ENCODE data around the gene AKAP1.

Gene AKAP1

DNA sequence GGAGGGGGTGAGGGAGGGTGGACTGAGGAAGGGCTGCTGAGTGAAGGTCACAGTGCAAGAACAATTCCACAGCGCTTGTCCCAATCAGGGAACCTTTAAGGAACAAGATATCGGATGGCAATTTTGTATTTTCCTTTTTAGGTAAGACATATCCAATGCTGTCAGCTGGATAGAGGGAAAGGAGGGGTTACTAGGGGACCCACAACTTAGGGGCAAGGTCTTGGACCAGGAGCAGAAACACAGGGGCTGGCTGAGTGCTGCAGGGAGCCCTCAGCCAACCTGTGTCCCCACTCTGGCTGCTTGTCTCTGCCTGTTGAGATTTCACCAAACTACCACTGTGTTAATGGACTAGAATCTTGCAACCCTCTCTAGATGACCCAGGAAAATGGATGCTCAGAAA, 47.6 kb downstream of the AKAP1 start:
- Histone ChIP-seq H2AFZ (ENCODE audit: low read depth, low read length) (no peak overlapping the region), H3K27me3 (ENCODE audit: insufficient read depth, low read length) (no peaks in the 10 kb centered on the region), H3K36me3 (ENCODE audit: insufficient read depth, low read length) (no peaks in the 10 kb centered on the region), H3K4me3 (ENCODE audit: low read length) (no peak overlapping the region), H3K4me1 (ENCODE audit: insufficient read depth, low read length) (peaks cover 29% of the 10 kb centered on the region), H3K9me3 (ENCODE audit: low read length) (no peaks in the 10 kb centered on the region)

DNA sequence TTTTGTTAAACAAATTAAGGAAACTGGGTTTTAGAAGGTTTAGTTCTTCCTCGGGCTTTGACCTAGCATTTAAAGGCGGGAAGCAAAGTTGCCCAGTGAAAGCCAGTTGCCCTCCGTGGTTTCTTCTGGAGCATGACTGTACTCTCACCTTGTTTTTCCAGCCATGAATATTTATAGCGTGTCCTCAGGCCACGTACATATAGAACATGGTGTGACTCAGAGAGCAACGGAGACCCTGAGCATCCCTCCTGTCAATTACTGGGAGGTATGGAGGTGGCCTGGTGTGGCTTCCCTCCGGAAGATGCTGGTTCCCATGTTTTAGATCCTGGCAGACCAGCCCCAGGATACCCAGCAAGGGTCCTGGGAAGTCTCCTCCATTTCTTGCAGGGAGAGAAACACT, 48.4 kb downstream of the AKAP1 start:
- Histone ChIP-seq H3K36me3 (ENCODE audit: insufficient read depth, low read length) (no peaks in the 10 kb centered on the region), H3K4me1 (ENCODE audit: insufficient read depth, low read length) (peaks cover 29% of the 10 kb centered on the region), H3K4me3 (ENCODE audit: low read length) (no peak overlapping the region), H3K9me3 (ENCODE audit: low read length) (no peaks in the 10 kb centered on the region), H2AFZ (ENCODE audit: low read depth, low read length) (no peak overlapping the region), H3K27me3 (ENCODE audit: insufficient read depth, low read length) (no peaks in the 10 kb centered on the region)

DNA sequence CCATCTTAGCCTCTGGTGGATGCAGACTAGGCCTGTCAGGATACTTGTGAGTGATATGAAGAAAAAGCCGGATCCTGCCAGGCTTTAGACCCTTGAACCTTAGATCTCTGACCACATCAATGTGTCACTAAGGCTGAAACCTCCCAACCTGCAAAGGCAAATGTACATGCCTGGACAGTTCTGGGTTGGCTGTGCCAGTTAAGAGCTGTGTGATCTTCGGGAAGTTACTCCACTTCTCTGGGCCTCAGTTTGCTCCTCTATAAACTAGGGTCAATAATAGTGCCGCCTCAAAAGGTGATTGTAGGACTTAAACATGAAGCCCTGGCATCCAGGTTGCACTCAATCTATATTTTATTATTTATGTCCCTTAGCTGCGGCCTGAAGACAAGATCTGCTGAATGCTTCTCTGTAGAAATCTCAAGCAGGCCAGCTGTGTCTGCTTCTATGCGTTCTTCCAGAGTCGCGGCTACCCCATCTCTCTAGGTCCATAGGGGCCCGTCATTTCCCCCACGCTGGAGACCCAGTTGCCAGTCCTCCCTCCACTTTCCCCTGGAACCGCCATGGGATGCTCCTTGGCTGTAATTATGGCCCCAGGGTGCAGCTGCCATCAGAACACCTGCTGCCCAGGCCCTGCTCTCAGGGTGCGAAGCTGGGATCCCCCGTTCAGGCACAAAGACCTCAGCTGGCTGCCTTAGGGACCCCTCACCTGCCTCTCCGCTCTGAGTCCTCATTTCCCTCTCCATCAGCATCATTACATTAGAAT, 50.2 kb downstream of the AKAP1 start:
- Histone ChIP-seq H3K9me3 (ENCODE audit: low read length) (no peaks in the 10 kb centered on the region), H3K4me3 (ENCODE audit: low read length) (no peak overlapping the region), H3K27me3 (ENCODE audit: insufficient read depth, low read length) (no peaks in the 10 kb centered on the region), H3K36me3 (ENCODE audit: insufficient read depth, low read length) (no peaks in the 10 kb centered on the region), H2AFZ (ENCODE audit: low read depth, low read length) (peak overlapping the region; percentile 31), H3K4me1 (ENCODE audit: insufficient read depth, low read length) (peaks cover 29% of the 10 kb centered on the region)

DNA sequence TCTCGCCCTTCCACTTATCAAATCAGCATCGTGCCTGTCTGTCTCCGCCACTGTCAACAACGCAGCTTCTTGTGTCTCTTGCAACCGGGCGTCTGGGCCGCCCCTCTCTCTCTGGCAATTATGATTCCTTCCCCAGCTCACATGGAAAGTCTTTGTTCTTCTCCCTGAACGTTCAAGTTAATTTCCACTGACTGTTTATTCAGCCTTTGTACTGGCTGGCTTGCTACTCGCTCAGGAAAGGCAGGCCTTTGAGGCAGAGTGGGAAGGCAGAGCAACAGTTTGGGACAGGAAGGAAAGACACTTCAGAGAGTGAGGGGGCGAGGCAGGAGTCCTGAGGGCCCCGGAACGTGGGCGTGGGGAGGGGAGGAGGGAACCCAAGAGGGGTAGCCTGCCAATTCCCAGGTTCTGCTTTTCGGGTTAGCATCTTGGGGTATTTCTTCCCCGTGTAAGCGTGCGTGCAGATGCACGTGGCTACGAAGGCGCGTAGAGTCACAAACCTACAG, 50.8 kb downstream of the AKAP1 start:
- no peak overlapping the region for H3K4me3 ChIP-seq (ENCODE audit: low read length)
- no peaks in the 10 kb centered on the region for H3K36me3 ChIP-seq (ENCODE audit: insufficient read depth, low read length)
- H3K4me1 ChIP-seq (ENCODE audit: insufficient read depth, low read length) = peaks cover 25% of the 10 kb centered on the region
- H3K27me3 ChIP-seq (ENCODE audit: insufficient read depth, low read length) = no peaks in the 10 kb centered on the region
- H2AFZ ChIP-seq (ENCODE audit: low read depth, low read length) = peak overlapping the region; percentile 31
- no peaks in the 10 kb centered on the region for H3K9me3 ChIP-seq (ENCODE audit: low read length)

DNA sequence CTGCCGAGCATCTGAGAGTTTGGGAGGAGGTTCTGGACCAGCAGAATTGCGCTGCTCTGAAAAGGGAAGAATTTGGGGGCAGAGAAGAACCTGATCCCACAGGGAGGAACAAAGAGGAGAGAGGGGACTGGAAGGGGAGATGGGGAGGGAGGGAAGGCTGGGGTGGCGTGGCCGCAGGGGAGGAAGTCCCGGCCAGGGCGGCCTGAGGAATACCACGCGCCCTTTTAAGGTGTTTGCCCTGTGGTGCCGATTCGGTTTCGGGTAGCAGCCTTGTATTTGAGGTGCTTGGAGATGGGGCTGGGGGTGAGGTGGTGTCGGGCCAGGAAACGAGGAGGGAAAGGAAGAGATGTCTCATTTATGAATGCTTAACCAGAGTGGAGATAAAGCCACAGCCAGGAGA, 51.3 kb downstream of the AKAP1 start:
- Histone ChIP-seq H3K36me3 (ENCODE audit: insufficient read depth, low read length) (no peaks in the 10 kb centered on the region), H3K4me1 (ENCODE audit: insufficient read depth, low read length) (peaks cover 23% of the 10 kb centered on the region), H3K27me3 (ENCODE audit: insufficient read depth, low read length) (no peaks in the 10 kb centered on the region), H3K9me3 (ENCODE audit: low read length) (no peaks in the 10 kb centered on the region), H2AFZ (ENCODE audit: low read depth, low read length) (peak overlapping the region; percentile 31), H3K4me3 (ENCODE audit: low read length) (no peak overlapping the region)

DNA sequence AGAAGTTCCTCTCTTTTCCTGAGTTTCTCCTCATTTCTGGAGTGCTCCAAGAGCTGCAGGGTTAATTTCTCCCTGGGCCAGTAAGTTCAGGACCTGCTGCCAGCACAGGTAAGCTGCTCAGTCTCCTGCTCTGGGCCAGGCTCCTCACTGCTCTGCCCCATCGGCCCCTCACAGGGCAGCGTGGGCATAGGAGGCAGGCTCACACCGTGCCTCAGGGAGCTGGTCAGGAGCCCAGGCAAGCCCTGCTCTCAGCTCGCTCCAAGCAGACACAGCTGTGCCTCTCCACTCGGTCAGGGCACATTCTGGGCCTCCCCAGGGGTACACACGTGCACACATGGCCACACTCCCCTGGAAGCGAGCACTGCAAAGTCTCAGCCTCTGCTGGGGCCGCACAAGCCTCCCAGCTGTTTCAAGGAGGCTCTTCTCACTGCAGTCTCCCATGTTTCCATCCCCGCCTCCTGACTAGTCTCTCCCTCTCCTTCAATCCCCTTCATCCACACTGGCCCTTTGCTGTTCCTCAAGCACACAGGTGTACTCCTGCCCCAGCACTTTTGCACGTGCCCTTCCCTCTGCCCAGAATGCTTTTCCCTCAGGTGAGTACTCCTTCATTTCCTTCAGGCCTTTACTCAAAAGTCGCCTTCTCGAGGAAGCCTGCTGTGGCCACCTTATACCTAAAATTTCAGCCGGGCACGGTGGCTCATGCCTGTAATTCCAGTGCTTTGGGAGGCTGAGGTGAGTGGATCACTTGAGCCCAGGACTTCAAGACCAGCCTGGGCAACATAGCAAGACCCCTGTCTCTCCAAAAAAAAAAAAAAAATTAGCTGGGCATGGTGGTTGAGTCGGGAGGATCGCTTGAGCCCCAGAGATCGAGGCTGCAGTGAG, 53.2 kb downstream of the AKAP1 start:
- no peaks in the 10 kb centered on the region for H3K36me3 ChIP-seq (ENCODE audit: insufficient read depth, low read length)
- no peak overlapping the region for H3K4me3 ChIP-seq (ENCODE audit: low read length)
- no peaks in the 10 kb centered on the region for H3K9me3 ChIP-seq (ENCODE audit: low read length)
- no peak overlapping the region for H2AFZ ChIP-seq (ENCODE audit: low read depth, low read length)
- H3K27me3 ChIP-seq (ENCODE audit: insufficient read depth, low read length) = no peaks in the 10 kb centered on the region
- H3K4me1 ChIP-seq (ENCODE audit: insufficient read depth, low read length) = peaks cover 20% of the 10 kb centered on the region

DNA sequence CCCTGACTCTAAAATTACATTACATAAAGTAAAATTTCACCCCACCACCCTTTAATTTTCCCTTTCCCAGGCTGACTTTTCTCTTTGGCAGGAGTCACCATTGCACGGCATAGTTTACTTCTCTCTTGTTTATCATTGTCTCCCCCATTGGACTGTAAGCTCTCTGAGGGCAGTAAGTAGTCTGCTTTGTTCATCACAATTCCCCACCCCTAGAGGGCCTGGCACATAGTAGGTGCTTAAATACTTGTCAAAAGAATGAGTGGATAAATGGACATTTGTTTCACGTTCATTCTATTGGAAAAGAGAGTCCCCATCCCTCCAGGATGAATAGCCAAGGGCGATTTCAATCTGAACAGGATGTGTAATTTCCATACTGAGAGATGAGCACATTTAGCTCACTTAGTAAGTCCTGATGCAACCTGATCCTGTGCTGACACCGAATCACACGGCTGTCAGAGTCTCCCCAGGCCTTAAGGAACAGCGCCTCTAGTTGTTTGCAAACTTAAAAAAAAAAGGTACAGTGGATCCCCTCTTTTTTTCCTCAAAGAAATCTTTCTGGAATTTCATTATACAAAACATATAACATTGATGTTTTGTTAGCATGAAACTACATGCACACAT, 54.0 kb downstream of the AKAP1 start:
- Histone ChIP-seq H3K9me3 (ENCODE audit: low read length) (no peaks in the 10 kb centered on the region), H3K36me3 (ENCODE audit: insufficient read depth, low read length) (no peaks in the 10 kb centered on the region), H3K27me3 (ENCODE audit: insufficient read depth, low read length) (no peaks in the 10 kb centered on the region), H3K4me1 (ENCODE audit: insufficient read depth, low read length) (peaks cover 14% of the 10 kb centered on the region), H2AFZ (ENCODE audit: low read depth, low read length) (no peak overlapping the region), H3K4me3 (ENCODE audit: low read length) (no peak overlapping the region)

DNA sequence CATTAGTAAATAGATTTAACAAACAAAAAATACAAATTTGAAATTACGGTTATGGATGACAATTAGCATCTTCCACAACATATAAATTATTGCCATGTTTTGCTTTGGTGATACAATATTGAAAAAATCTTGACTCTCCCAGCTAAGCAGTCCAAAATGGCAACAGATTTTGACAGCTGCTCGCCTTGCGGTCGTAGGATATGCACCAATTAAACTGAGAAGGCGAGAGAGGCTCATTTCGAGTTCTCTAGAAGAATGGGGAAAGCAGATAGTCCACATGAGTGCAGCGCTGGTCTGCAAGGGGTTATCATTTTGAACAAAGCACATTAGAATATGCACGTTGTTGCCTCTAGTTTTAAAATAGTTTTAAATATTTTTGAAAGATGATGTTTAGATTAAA, 55.3 kb downstream of the AKAP1 start:
- H3K4me3 ChIP-seq (ENCODE audit: low read length) = no peak overlapping the region
- no peaks in the 10 kb centered on the region for H3K27me3 ChIP-seq (ENCODE audit: insufficient read depth, low read length)
- H2AFZ ChIP-seq (ENCODE audit: low read depth, low read length) = no peak overlapping the region
- H3K36me3 ChIP-seq (ENCODE audit: insufficient read depth, low read length) = no peaks in the 10 kb centered on the region
- no peaks in the 10 kb centered on the region for H3K9me3 ChIP-seq (ENCODE audit: low read length)
- H3K4me1 ChIP-seq (ENCODE audit: insufficient read depth, low read length) = peaks cover 14% of the 10 kb centered on the region

DNA sequence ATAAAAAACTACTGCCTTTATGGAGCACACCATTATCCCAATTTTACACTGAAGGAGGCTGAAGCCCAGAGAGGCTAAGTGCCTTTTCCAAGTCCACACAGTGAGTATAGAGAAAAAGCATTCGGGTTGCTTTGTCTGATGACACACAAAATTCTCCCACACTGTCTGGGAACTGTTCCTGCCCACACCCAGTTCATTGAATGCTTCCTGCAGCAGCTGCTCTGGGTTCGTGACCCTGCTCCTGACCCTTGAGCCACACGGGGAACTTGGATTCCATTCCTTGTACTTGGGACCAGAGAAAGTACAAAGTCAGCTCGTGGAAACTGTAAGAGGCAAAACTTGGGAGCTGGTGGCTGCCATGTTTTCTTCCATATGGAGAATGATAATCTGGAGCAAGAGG, 57.9 kb downstream of the AKAP1 start:
- H3K9me3 ChIP-seq (ENCODE audit: low read length) = no peaks in the 10 kb centered on the region
- no peaks in the 10 kb centered on the region for H3K36me3 ChIP-seq (ENCODE audit: insufficient read depth, low read length)
- no peak overlapping the region for H2AFZ ChIP-seq (ENCODE audit: low read depth, low read length)
- no peaks in the 10 kb centered on the region for H3K27me3 ChIP-seq (ENCODE audit: insufficient read depth, low read length)
- peaks cover 4% of the 10 kb centered on the region for H3K4me1 ChIP-seq (ENCODE audit: insufficient read depth, low read length)
- no peak overlapping the region for H3K4me3 ChIP-seq (ENCODE audit: low read length)

DNA sequence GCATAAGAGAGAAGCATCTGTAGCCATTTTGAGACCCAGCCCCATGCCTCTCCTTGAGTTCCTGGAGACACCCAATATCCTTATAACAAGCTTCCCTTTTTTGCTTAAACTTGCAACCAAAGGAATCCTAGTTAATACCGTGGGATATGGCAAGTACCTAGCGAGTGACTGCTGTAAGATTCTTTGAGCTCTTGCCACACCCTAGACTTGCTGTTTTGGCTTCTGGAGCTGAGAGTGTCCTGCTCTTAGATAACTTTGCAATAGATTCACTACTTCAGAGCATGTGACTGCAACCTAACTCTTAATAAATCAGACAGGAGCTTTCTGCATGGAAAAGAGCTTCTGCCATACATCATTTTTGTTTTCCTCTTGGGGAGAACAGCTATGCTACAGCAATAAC, 58.3 kb downstream of the AKAP1 start:
- Histone ChIP-seq H3K4me1 (ENCODE audit: insufficient read depth, low read length) (peaks cover 4% of the 10 kb centered on the region), H3K36me3 (ENCODE audit: insufficient read depth, low read length) (no peaks in the 10 kb centered on the region), H2AFZ (ENCODE audit: low read depth, low read length) (no peak overlapping the region), H3K4me3 (ENCODE audit: low read length) (no peak overlapping the region), H3K27me3 (ENCODE audit: insufficient read depth, low read length) (no peaks in the 10 kb centered on the region), H3K9me3 (ENCODE audit: low read length) (no peaks in the 10 kb centered on the region)

DNA sequence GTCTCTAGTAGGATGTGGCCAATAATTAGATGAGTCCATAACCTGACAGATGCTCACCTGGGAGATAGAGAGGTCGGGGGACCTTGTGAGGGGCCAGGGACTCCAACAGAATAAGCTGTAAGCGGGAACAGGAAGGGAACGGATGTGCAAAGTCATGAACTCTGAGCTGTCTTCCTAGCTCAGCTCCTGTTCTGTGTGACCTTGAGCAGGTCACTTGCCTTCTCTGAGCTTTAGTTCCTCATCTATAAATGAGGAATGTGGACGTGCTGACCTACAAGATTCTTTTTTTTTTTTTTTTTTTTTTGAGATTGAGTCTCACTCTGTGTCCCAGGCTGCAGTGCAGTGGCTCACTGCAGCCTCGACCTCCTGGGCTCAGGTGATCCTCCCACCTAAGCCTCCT, 58.9 kb downstream of the AKAP1 start:
- Histone ChIP-seq H3K9me3 (ENCODE audit: low read length) (no peaks in the 10 kb centered on the region), H3K36me3 (ENCODE audit: insufficient read depth, low read length) (no peaks in the 10 kb centered on the region), H3K4me3 (ENCODE audit: low read length) (no peak overlapping the region), H3K27me3 (ENCODE audit: insufficient read depth, low read length) (no peaks in the 10 kb centered on the region), H3K4me1 (ENCODE audit: insufficient read depth, low read length) (peaks cover 4% of the 10 kb centered on the region), H2AFZ (ENCODE audit: low read depth, low read length) (no peak overlapping the region)

DNA sequence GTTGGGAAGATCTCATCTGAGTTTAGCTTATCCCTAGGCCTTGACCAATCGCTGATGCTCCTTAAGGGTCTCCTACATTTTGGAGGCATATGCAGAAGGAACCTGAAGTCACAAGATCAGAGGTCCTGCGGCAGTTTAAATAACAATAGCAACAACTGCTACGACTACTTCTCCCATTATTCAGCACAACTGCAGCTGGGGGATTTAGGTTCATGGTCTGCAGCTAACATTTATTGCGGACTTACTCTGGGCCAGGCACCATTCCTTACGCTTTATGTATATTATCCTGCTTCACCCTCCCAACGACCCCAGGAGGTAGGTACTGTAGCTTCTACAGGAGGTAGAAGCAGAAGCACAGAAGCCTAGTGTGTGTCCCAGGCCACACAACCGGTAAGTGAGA, 59.5 kb downstream of the AKAP1 start:
- no peaks in the 10 kb centered on the region for H3K36me3 ChIP-seq (ENCODE audit: insufficient read depth, low read length)
- no peak overlapping the region for H3K4me3 ChIP-seq (ENCODE audit: low read length)
- H3K9me3 ChIP-seq (ENCODE audit: low read length) = peaks cover 2% of the 10 kb centered on the region
- H3K4me1 ChIP-seq (ENCODE audit: insufficient read depth, low read length) = peaks cover 4% of the 10 kb centered on the region
- H3K27me3 ChIP-seq (ENCODE audit: insufficient read depth, low read length) = no peaks in the 10 kb centered on the region
- no peak overlapping the region for H2AFZ ChIP-seq (ENCODE audit: low read depth, low read length)

DNA sequence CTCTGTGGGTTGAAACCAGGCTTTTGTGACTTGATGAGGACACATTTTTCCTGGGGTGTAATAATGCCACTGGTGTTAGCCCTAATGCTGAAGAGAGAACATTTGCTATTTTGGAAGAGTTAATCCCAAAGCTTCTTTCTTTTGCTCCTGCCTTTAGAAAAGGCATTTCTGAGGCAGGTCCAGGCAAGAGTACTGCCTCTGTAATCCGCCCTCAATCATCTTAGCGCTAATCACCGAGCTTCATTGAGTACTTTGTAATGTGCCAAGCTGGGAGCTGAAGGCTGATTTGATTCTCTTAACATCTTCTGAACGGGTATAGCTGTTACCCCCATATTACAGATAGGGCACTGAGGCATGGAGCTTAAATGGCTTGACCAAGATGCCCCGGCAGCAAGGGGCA, 60.3 kb downstream of the AKAP1 start:
- Histone ChIP-seq H3K9me3 (ENCODE audit: low read length) (peaks cover 2% of the 10 kb centered on the region), H3K4me1 (ENCODE audit: insufficient read depth, low read length) (peaks cover 4% of the 10 kb centered on the region), H3K36me3 (ENCODE audit: insufficient read depth, low read length) (no peaks in the 10 kb centered on the region), H2AFZ (ENCODE audit: low read depth, low read length) (no peak overlapping the region), H3K4me3 (ENCODE audit: low read length) (no peak overlapping the region), H3K27me3 (ENCODE audit: insufficient read depth, low read length) (no peaks in the 10 kb centered on the region)

All from neuron (in vitro differentiated cells).